GM19099 (cell line): Measurements from ENCODE around the gene BTBD16.

Source experiments
- POLR2A ChIP-seq: IDR thresholded peaks from 3 replicates; pipeline ENCODE4 v1.6.1; 2011; ENCODE audit warnings: low read depth; ENCODE audit not compliant: insufficient read length; ENCODE audit errors: extremely low read depth

Gene BTBD16

GRCh38 chr10:122292376-122292775 is 21.3 kb downstream of the BTBD16 start:
- no peak for TF ChIP-seq POLR2A

DNA sequence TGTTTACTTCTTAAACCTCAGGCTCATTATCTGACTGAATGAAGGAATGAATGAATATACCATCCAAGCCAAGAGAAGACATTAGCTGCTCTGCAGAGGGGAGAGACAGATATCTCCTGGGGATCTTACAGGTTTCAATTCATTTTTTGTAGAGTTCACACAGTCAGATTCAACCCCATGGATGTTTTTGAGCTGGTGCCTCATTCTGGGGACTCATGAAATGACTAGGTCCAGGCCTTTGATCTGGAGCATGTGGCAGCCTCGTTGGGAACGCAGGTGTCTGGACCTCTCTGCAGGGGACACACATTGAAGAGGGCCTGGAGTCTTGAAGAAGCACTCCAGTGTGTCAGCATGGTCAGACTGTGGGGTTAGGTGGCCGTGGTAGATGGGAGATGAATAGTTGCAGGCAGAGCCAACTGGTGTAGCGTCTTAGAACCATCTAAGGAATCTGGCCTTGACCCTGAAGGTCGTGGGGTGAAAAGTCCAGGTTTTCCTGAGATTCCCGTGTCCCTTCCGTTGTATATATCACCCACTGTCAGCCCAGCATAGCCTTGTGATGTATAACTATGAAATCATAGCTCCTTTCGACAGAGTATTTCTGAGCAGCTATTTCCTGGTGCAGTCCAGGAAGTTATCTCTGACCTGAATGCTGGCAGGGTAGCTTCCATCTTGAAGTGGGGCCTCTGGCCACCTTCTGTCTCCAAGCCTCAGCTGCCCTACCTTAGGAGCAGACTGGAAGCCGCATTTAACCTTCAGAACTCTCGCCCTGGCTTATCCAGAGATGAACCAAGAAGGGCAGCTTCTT is 22.3 kb downstream of the BTBD16 start:
- no peak for TF ChIP-seq POLR2A

DNA sequence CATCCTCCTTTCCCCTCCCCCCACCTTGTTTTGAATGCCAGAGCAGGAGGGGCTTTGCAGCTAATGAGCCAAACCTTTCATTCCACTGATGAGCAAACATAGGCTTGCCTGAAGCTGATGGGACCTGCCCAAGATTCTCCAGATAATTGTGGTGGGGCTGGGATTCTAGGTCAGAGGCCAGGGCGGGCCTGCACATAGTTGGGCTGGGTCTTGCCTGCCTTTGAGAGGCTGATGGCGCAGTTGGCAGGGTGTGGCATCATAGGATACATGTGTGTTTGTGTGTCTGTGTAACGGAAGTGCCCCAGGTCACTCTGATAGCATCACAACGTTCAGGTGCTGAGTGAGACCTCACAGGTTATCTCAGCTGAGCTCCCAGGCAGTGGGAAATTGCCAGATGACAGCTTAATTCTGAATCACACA is 22.9 kb downstream of the BTBD16 start:
- no peak for TF ChIP-seq POLR2A

DNA sequence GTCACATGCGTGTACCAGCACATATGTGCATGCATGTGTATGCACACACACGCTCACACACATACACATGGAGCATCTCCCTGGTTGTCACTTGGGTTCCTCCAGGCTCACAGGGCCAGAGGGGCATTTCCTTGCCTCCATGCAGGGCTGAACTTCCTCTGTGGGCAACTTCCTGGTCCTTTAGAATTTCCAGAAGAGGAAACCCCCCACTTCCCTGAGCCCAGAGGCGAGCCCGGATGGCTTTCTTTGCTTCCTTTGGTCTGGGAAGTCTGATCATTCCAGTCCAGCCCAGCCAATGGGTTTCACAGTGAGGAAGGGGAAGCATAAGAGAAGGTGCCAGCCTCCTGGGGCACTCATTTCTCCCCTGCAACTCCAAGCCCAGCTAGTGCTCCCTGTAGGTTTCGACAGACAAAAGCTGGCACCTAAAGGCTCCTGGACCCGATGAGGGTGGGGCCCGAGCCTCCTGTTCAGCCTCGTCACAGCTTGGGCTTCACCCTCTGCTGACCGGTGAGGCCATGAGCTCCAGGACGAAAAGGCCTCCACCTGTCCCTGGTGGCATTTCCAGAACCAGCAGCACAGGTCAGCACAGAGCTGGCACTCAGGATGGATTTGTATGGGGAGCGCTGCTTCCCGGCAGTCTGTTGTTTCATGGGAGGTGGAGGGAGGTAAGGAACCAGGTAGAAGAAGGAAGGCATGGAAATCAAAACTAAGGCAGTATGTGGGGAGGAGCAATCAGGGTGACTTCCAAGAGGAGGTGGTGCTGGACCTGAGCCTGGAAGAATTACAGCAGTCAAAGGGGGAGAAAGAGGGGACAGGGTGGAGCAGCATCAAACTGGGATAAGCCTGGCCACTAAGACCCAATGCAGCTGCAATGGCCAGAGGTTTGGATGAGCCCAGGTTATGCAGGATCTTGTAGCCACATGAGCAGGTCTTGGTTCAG is 23.7 kb downstream of the BTBD16 start:
- no peak for TF ChIP-seq POLR2A

GRCh38 chr10:122295451-122295809 is 24.3 kb downstream of the BTBD16 start:
- no peak for TF ChIP-seq POLR2A

DNA sequence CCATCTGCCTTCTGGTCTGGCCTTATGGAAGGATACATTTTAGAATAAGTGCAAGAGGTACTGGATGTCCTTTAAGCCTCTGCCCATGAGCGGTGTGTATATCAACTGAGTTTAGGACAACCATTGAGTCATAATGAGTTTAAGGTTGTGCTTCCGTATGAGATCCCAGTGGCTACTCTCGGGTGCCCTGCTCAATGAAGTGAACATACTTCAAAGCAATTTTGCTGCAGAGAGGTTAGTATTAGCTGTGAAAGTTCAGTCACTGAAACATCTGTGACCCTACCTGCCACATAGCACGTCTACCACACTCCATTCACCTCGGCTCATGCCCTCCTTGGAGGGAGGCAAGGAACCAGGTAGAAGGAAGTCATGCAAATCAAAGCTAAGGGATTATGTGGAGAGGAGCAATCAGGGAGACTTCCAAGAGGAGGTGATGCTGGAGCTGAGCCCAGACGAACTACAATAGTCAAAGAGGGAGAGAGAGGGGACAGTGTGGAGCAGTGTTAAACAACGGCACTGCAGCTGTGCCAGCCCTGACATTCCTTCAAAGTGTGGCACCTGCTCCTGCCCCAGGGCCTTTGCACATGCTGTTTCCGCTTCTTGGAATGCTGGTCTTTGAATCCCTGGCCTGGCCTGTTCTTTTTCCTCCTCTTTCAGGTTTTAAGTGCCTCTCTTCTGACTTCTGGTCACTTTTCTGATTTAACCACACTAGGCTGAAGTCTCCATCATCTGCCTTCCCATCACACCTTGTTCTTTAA is 25.4 kb downstream of the BTBD16 start:
- no peak for TF ChIP-seq POLR2A

- no peak for TF ChIP-seq POLR2A
These were observed 26.5 kb downstream of the BTBD16 start for GRCh38 chr10:122297583-122297982.

GRCh38 chr10:122298206-122298597 is 27.1 kb downstream of the BTBD16 start:
- TF ChIP-seq POLR2A = no peak

GRCh38 chr10:122298598-122299301 is 27.7 kb downstream of the BTBD16 start:
- no peak for TF ChIP-seq POLR2A

DNA sequence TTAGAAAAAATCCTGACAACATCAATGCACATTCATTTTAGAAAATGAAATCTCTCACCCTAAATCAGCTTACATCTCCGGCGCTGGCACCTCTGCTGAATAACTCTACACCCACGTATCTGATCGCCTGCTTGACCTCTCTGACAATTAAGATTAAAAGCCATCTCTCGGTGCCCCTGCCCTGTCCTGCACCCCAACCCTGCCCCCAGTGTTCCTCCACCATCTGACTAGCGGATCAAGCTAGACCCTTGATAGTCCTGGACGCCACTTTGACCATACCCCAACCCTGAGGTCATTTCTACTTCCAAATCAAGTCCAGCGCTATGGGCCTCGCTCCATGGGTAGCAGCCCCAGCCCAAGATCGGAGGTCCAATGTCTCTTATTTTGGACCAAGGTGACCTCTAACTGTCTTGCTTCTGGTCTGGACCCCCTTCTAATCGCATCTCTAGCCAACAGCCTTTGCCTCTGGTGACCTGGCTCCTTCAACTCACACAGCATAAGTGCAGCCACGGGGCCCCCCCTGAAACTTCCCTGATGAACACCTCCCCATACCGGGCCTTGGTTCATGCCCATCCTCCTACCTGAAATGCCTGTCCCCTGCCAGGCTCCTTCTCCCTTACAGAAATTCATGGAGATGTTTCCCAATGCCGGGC is 28.5 kb downstream of the BTBD16 start:
- no peak for TF ChIP-seq POLR2A

DNA sequence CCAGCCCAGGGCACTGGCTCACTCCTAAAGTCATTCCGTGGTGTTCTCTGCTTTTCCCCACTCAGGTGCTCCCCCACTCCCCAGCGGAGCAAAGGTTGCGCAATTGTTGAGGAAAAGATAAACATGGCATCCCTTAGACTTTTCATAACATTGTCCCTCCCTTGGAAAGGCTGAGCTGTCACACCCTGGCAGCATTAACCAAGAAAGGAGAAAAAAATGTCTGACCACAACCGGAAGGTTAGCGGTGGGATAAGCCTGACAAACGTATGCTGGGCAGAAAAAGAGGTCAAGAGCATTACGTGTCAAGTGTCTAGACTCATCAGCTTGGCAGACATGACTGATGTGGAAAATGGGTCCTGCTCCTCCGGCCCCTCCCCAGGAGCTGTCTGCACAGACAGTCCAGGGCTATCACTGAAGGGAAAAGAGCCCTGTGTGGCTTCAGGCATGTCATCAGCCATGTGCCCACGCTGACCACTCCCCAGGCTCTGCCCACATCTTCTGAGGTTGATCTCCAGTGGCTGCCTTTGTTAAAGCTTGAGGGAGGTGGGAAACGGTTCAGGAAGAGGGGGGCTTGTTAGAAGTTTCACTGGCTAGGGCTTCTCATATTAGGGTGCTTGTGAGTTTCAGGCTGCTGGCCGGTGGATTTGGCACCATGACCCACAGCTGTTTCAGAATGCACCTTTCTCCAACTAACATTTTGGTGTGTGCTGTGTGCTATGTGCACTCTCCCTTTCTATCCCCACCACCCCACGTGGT is 30.1 kb downstream of the BTBD16 start:
- no peak for TF ChIP-seq POLR2A

DNA sequence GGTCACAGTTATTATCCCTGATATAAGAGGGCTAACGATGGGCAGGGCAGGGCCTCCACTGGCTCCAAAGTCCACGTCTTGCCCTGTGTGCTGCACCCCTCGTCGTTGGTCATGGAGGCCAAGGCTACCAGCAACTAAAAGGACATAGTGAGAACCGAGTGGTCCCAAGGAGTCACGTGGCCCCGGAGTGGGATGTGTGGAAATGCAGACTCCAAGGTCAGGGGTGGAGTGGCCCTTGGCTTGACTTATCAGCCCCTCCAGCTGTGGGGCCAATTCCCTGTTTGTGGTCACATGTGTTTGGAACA is 30.7 kb downstream of the BTBD16 start:
- TF ChIP-seq POLR2A = no peak

- no peak for TF ChIP-seq POLR2A
These were observed 31.2 kb downstream of the BTBD16 start for GRCh38 chr10:122302315-122302714.
